NCI-H82 treated with DMSO at 0.1 percent for 48 hours (cell line): ENCODE results near the gene FOXO6.

Experiments used
- DNase-seq: peaks from one replicate; lab custom pipeline; 2025; ENCODE audit not compliant: unreplicated experiment; lab: John Stamatoyannopoulos, UW

The FOXO6 gene

DNA sequence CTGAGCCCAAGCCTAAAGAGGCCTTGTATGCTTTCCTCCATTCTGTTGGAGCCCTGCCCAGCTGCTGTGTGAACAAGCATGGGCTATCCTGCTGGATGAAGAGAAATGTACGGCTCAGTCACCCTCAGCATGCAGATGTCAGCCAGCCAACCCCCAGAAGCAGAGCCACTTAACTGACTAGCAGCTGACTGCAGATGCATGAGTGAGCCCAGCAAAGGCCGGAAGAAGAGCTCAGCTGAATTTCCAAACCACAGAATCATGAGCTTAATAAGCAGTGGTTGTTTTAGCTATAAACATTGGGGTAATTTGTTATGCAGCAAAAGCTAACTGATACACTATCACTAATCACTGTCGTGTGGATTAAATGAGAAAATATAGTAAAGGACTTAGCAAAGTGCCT, 39.0 kb downstream of the FOXO6 start:
- no peak for DNase-seq

DNA sequence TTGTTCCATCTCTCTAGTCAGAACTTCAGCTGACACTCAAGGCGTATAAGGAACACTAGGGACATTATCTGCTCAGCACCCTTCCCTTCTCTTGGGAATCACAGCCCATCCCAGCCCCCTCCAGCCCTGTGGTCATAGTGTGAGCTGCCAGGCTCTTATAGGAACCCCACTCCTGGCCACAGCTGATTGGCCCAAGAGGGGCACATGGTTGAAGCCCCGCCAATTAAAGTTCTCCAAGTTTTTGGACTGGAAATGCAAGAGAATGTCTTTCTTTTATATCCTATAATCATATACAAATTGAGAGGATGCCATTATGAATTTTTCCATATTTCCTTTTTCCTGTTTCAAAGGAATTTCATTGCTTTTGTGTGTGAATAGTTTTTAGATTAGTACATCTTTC, 40.7 kb downstream of the FOXO6 start:
- no peak for DNase-seq

DNA sequence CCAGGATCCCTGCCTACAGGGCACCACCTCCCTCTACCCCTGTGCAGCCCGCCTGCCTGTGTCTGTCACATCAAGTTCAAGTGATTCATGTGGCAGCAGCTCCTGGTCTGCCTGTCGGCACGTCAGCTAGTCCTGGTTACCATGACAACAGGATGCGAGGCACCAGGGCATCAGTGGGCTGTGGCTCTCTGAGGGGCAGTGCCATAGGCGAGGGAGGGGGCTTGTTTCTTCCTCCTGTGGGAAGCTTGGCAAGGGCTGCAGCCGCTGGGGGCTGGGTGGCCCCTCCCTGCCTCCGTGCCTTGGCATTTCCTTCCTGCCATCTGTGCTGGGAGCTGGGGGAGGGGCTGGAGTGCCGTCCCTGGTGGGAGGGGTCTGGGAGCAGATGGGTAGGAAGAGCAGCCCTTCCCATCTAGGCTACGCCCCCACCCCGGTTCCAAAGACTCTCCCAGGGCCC, 43.1 kb downstream of the FOXO6 start:
- peak; percentile 66 for DNase-seq

DNA sequence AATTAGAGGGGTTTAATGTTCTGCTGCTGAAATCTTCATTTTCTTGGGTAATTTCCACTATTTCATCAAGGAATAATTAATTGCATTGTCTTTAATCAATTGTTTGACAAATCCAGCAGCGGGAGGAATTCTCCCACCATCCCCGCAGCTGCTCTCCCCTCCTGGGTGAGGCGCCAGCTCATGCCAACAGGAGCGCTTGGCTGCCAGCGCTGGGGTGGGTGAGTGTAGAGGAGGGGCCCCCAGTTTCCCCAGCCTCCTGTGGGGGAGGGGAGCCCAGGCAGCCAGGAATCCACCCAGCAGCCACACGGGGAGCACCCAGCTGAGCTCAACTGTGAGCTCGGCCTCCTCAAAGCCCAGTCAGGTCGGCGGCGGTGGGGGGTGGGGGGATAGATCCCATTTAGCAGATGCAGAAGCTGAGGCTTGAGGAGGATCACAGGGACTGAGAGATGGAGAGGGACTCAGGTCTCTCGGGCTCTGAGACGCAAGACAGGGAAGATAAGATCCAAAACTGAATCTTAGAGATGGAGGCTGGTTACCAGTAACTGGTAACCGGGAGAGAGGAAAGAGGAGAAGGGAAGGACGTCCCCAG, 46.5 kb downstream of the FOXO6 start:
- no peak for DNase-seq

DNA sequence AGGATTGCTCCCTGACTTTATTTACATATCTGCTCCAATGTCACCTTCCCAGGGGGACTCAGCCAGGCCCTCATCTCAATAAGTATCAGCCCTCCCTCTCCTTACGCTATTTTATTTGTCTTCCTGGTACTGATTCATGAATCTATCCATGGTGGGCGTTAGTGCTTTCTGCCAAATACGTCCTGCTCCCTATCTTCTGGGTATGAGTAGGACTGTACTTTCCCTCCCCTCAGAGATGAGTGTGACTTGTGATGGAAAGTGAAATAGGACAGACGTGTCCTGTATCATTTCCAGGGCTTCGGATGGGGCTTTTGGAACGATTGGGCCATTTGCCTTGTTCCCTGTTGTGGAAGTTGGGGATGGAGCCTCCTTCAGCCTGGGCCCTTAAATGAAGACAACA, 47.5 kb downstream of the FOXO6 start:
- no peak for DNase-seq

DNA sequence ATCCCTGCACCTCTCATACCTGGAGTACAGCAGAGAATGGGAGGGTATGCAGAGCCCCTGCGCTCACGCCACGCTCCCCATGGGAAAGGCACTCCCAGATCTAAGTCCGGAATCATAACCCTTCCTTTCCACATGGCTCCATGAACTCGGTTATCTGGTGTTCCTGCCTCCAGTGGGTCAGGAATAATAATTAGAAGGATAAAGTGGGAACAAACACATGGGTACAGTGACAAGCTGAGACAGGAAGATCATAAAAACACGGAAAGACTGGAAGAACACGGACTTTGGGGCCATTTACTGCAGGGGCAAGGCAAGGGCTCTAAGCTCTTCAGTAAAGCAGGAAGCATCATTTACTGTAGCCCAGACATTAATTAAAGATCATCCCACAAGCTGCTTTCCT, 48.6 kb downstream of the FOXO6 start:
- peak; percentile 60 for DNase-seq

DNA sequence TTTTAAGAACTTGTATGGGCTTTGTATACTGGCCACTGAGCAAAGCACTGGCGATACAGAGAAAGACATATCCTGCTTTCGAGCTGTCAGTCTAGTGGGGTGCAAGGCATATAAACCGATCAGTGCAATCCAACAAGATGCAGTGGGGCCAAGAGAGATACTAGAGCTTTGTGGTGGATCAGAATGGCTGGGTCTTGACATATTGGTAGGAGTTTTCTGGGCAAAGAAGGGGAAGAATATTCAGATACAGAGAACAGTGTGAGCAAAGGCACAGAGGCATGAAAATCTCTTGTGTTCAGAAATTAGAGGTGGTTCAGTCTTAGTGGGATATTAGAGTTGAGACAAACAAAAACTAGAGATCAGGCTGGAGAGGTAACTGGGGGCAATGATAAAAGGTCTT, 49.2 kb downstream of the FOXO6 start:
- DNase-seq: no peak

DNA sequence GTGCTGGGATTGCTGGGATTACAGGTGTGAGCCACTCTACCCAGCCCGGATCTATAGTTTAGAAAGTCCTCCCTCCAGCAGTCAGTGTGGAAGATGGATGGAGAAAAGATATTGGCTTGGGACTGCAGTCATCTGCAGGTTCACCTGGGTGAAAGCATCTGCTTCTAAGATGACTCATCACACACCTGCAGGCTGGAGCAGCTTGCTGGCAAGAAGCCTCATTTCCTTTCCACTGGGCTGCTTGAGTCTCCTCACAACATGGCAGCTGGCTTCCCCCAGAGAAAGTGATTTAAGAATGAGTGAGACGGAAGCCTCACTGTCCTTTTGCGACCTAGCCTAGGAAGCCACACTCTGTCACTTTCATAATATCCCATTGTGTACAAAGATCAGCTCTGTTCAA, 50.0 kb downstream of the FOXO6 start:
- DNase-seq: no peak

DNA sequence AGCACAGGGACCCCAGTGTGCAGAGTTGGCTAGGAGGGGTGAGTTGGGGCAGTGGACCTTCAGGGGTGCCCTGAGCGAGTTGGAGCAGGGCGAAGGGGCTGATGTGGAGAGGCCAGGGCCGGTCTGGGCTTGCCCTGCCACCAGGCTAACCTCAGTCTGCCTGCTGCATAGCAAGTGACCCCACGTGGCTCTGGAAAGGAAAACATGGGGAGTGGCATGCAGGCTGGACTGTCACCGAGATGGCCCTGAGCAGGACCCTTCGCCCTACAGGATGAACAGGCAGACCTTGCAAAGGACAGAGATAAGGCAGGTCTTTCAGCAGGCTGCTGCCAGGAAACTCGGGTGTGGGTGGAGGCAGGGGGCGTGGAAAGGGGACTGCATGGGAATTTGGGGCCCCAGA, 51.5 kb downstream of the FOXO6 start:
- no peak for DNase-seq

DNA sequence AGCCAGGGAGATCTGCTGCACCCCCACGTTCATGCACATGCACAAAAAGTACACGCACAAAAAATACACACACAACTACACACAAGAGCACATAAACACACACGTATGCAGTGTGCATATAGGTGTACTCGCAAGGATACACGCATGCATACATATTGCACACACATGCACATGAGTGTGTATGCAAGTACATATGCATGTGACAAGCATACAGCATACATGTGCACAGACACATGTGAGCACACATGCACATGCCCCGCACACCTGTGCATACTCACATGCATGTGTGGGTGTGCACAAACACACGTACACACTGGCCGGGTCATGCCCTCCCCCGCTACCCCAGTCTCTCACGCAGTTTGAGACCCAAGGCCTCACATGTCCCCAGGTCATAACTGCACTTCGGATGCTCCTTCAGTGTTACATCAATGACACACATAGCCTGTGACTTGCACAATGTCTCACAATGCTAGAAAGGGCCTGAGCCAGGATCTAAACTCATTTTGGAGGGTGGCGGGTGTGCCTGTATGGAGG, 52.6 kb downstream of the FOXO6 start:
- no peak for DNase-seq

DNA sequence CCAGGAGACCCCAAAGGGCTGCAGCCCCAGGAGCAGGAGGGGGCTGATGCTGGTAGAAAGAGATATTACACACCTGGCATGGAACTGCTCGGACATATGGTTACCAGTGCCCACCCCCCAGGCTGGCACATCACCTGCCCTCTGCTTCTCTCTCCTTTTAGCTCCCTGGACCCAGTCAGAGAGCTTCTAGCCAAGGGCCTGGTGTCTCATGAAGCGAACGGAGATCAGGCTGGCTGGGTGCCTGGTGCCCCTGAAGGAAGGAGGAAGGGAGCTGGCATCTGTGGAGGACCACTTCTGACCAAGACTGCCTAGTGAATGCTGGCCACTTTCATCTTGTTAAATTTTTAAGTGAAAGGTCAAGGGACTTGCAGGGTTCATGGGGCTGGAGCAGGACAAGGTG, 53.1 kb downstream of the FOXO6 start:
- no peak for DNase-seq

DNA sequence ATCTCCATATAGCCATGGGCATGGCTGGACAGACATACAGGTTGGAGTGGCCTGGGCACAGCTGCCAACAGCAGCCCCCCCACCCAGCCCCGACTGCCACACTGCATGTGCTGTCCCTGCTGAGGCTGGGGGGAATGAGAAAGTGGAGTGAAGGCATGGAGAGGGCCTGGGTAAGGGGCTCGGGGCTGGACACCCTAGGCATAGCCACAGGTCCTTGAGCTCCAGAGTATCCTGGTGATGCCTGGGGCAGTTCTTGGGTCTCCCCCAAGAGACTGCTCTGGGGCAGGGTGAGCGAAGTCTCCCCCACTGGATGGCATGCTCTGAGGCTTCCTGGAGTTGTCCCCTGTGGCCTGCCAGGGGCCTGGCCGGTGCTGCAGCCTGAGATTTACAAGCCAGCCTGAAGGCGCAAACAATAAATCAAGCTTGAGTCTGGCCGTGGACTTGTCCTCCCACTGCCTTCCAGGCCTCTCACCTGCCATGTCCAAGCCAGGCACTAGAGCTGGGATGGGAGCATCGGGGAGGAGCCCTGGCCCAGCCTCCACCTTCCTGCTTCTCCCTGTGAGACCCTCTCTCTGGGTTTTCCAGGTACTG, 53.6 kb downstream of the FOXO6 start:
- no peak for DNase-seq

DNA sequence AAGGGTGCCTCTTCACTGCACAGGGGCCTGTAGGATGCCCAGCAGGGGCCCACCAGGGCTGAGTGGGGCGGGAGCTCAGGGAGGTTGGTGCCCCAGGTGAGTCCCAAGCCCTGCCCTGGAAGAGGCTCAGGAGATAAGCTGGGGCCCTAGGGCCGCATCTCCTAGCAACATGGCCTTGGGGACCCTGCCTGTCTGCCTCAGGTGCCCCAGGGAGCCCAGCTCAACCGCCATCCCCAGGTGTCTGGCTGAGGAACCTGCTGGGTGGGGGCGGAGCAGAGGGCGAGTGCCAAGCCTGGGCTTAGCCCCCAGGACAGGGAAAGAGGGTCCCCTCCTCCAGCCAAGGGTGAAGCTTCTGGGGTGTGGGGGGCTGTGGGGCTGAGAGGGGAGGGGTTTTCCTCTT, 54.8 kb downstream of the FOXO6 start:
- DNase-seq: no peak

DNA sequence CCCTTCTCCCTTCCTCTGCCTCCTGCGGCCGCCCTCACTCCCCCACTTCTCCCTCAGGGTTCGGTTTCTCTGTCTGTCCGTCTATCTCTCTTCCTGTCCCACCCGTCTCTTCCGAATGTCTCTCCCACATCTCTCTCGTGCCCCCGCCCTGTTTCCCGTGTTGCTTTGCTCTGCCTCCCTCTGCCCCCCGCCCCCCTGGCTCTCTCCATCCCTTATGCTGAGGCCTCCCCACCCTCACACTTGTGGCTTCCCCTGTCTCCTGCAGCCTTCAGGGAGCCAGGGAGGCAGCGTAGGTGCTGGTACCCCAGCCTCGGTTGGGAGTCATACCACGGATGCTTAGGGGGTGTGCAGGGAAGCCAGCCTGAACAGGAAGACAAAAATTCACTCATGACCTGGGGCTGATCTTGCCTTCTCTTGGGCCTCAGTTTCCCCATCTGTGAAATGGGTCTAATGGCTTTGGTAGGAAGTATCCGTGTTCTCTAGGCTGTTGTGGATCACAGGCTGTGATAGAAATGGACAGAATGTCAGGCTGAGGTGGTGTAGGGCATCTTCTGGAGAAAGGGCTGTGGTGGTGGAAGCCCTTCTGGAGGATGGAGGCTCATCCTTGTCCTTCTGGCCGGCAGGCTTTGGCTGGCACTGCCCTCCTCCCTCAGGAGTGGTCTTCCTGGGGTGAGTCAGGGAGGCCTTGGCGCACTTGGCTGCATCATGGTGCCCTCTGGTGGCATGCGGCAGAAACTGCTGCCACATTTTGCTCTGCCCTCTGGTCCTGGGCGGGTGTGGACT, 55.5 kb downstream of the FOXO6 start:
- peak; percentile 38 for DNase-seq

DNA sequence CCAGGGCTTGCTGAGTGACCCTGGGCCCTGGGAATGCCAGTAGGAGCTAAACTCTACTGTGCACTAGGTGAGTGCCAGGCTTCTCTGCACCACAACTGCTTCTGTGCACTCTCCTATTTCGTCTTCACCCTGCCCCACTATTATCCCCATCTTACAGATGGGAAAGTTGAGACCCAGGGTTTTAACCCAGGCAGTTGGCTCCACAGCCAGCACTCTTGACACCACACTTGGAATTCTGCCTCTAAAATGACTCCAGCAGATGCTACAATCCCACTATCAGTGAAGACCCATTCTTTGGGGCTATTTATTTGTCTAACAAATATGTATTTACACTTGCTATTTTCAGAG, 56.1 kb downstream of the FOXO6 start:
- no peak for DNase-seq

DNA sequence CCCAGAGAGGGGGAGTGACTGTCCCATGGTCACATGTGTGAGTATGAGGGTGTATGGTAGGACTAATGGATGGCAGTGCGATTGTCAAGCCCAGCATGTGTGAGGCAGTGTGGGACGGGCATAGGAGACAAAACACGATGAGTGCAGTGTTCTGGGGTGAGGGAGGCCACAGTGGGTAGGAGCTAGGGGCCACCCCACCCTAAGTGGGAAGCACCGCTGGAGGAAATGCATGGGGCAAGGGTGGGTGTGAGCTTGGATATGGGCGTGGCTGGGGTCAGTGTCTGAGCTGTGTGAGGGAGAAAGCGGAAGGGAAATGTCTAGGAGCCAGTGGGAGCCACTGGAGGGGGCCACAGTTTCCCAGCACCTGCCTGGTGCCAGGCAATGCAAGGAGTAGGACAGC, 56.5 kb downstream of the FOXO6 start:
- no peak for DNase-seq

DNA sequence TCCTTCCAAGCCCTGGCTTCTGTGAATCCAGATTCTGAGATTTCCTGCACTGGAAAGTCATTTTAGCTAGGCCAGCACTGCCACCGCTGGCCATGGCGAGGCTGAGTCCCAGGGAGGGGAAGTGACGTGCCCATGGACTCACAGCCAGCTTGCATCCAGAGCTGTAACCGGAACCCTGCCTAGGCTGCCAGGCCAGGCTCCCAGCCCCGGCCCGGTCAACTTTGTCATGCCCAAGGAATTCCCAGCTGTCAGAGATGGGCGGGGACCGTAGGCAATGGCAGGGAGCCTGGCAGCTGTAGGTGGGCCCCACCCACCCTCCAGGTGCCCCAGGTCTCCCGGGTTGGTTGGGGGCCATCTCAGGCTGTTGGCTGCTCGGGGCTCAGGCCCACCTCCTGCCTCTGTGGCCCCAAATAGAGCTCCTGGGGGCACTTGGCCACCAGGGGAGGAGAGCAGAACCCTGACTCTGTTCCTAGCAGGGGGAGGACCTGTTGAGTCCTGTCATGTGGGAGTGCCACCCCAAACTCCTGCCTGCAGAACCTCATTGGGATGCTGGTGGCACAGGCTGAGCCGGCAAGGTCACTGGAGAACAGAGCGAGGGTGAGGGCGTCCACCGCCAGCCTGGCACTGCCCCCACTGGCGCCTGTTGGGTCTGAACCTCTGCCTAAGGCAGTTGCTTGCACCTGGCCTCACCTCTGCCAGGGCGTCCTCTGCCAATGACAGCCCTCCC, 57.8 kb downstream of the FOXO6 start:
- no peak for DNase-seq

DNA sequence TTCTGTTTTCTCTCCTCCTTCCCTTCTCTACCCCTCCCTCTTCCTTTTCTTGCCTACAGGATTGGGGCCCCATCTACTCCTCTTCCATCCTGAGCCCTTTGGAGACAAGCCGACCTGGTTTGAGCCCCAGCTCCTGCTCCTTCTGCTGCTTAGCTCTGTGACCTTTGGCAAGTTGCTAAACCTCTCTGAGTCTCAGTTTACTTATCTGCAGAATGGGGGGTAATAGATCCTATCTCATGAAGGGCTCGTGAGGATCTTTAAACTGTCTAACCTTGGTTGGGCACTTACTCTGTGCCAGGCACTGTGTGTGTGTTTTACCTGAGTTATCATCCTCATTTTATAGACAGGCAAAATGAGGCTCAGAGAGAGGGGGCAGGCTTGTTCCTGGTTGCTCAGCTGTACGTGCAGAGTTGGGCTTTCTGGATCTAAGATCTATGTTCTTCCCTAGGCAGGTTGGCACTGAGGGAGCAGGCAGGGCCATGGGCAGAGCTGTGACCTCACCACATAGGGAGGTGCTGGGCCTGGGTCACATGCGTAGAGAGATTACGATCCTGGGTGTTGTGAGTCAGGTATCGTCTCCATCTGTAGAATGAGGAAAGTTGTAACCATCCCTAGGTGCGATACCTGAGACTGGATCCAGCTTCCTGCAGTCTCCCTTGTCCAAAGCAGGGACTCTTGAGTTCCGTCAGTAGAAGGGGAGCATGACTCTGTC, 58.5 kb downstream of the FOXO6 start:
- no peak for DNase-seq

DNA sequence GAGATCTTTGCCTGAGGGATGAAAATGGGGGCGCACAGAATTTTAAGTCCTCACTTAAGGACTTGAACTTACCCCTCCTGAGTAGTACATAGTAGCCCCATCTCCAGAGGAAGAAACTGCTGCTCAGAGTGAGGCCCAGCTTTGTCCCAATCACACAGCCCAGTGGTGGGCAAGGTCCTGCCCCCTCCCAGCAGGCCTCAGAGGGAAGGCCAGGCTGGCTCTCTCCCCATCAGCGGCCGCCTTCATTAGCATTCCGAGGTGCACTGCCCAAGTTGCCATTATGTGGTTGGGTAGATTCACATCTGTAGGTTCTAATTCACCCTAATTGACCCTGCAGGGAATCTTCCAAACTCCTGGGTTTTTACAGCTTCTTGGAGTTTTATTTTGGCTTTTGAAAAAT, 59.1 kb downstream of the FOXO6 start:
- DNase-seq: no peak

DNA sequence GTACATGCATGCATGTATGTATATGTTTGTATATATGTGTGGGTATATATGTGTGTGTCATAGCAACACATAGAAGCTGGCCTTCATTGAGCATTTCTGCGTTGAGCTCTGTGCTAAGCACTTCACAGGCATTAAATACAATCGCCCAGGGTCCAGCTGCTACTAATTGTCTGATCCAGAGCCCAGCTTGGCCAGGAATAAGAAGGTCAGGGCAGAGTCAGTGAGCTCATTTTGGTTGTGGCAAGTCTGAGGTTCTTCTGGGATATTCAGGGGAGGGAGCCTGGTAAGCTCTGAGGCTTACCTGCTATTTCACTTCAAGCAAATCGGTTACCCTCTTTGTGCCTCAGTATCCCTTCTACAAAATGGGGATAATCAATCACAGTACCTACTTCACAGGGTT, 59.6 kb downstream of the FOXO6 start:
- peak; percentile 49 for DNase-seq

DNA sequence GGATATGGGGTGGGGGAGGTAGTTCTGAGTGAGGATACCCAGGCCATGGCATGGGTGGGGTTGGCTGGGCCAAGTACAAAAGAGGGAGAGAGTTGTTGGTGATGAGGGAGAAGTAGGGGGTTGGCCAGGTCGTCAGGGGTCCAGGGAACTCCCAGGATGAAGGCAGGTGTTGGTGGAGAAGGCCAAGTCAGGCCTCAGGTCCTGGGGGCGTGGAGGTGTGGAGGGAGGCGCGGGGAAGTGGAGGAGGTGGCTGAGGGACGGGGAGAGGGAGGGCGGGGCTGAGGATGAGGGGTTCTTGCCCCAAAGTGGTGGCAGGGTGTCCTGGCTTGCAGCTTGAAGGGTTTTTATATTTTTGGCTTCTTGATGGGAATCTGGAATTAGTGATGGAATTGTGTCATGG, 61.1 kb downstream of the FOXO6 start:
- DNase-seq: no peak
